Hepatocyte (in vitro differentiated cells): ENCODE results near the gene GAP43. TPM values are rescaled to one million over a fixed set of nuclear protein-coding genes. Genes with fewer than 3 reads are reported as not detected.

Experiments used
- DNase-seq: peaks from one replicate; pipeline ENCODE4 v3.0.0-alpha.2; 2016; ENCODE audit warnings: low spot score
- H2AFZ ChIP-seq: fragments of 200-600 bp; sonication (generic); 2 replicates; pipeline ENCODE4 v1.6.0; 2016; ENCODE audit warnings: antibody characterized with exemption, mild to moderate bottlenecking
- H3K27ac ChIP-seq: fragments of 200-600 bp; sonication (generic); 2 replicates; pipeline ENCODE4 v1.5.1; 2016; ENCODE audit warnings: mild to moderate bottlenecking
- H3K27me3 ChIP-seq: fragments of 200-600 bp; sonication (generic); 2 replicates; pipeline ENCODE4 v1.6.1; 2016
- H3K36me3 ChIP-seq: fragments of 200-600 bp; sonication (generic); replicated peaks from 2 replicates; pipeline ENCODE4 v1.5.1; 2016; ENCODE audit warnings: low read depth; ENCODE audit not compliant: insufficient read depth
- H3K4me1 ChIP-seq: fragments of 200-600 bp; sonication (generic); 2 replicates; pipeline ENCODE4 v1.5.1; 2016; ENCODE audit warnings: mild to moderate bottlenecking, moderate library complexity; ENCODE audit not compliant: insufficient read depth
- H3K4me2 ChIP-seq: fragments of 200-600 bp; sonication (generic); 2 replicates; pipeline ENCODE4 v1.6.0; 2016
- H3K4me3 ChIP-seq: fragments of 200-600 bp; sonication (generic); 2 replicates; pipeline ENCODE4 v1.5.1; 2016; ENCODE audit warnings: mild to moderate bottlenecking
- H3K79me2 ChIP-seq: fragments of 200-600 bp; sonication (generic); 2 replicates; pipeline ENCODE4 v1.6.0; 2017; ENCODE audit warnings: mild to moderate bottlenecking
- H3K9me2 ChIP-seq: fragments of 200-600 bp; sonication (generic); replicated peaks from 2 replicates; pipeline ENCODE4 v1.6.0; 2017; ENCODE audit warnings: mild to moderate bottlenecking; ENCODE audit not compliant: insufficient read depth
- H3K9me3 ChIP-seq: fragments of 200-600 bp; sonication (generic); 2 replicates; pipeline ENCODE4 v1.5.1; 2016; ENCODE audit warnings: low read depth, mild to moderate bottlenecking
- H4K20me1 ChIP-seq: fragments of 200-600 bp; sonication (generic); 2 replicates; pipeline ENCODE4 v1.6.0; 2016; ENCODE audit warnings: mild to moderate bottlenecking; ENCODE audit not compliant: insufficient read depth, poor library complexity, severe bottlenecking
- CTCF ChIP-seq: fragments of 200-600 bp; sonication (generic); IDR thresholded peaks from 2 replicates; pipeline ENCODE4 v1.5.1; 2016; ENCODE audit warnings: antibody characterized with exemption, mild to moderate bottlenecking; ENCODE audit not compliant: poor library complexity
- EZH2 ChIP-seq: fragments of 200-600 bp; sonication (generic); IDR thresholded peaks from 2 replicates; pipeline ENCODE4 v1.6.1; 2016; ENCODE audit warnings: antibody characterized with exemption, mild to moderate bottlenecking, borderline replicate concordance
- EZH2phosphoT487 ChIP-seq: fragments of 200-600 bp; sonication (generic); IDR thresholded peaks from one replicate; pipeline ENCODE4 v1.6.1; 2018; ENCODE audit warnings: antibody characterized with exemption, mild to moderate bottlenecking, low read depth, moderate library complexity; ENCODE audit not compliant: unreplicated experiment, severe bottlenecking
- WGBS: methylation state at CpG from one replicate; pipeline ENCODE4 v1.1.6; 2016; ENCODE audit warnings: low lambda C conversion rate; ENCODE audit errors: missing lambda C conversion rate; 5-methylcytosine and 5-hydroxymethylcytosine counted together
- polyA plus RNA-seq: library from polyadenylated mRNA; unstranded; fragments of >200 nt; fragmentation: Nextera tagmentation; extraction: Ambion mirVana; gene quantifications from 2 replicates; pipeline ENCODE4 v1.2.1, GENCODE V29; 2016
- total RNA-seq: library from RNA; depleted of rRNA; stranded (reverse); fragments of >200 nt; gene quantifications from 2 replicates; pipeline ENCODE4 v1.2.3, GENCODE V29; 2014

Gene GAP43
- total and polyA plus RNA-seq, 2 experiments from 2014 or later: 0.60 to 0.81 TPM

GRCh38 chr3:115708540-115708939 lies 85.2 kb downstream of the GAP43 start:
- Histone ChIP-seq H3K4me3 (no peak overlapping the region), H4K20me1 (no peaks in the 10 kb centered on the region), H3K4me1 (no peaks in the 10 kb centered on the region), H3K79me2 (no peaks in the 10 kb centered on the region), H3K27me3 (no peaks in the 10 kb centered on the region), H3K36me3 (no peaks in the 10 kb centered on the region), H2AFZ (no peak overlapping the region), H3K4me2 (no peak overlapping the region), H3K9me2 (no peaks in the 10 kb centered on the region), H3K27ac (no peak overlapping the region), H3K9me3 (no peaks in the 10 kb centered on the region)
- WGBS: 77% methylated on average over 2 of the region's 2 CpGs
- no peak for TF ChIP-seq EZH2phosphoT487
- TF ChIP-seq EZH2: no peak
- no peak for DNase-seq

GRCh38 chr3:115709093-115709492 lies 85.8 kb downstream of the GAP43 start:
- Histone ChIP-seq H3K9me2 (no peaks in the 10 kb centered on the region), H3K27ac (no peak overlapping the region), H3K9me3 (no peaks in the 10 kb centered on the region), H3K4me2 (no peak overlapping the region), H3K4me3 (no peak overlapping the region), H3K4me1 (no peaks in the 10 kb centered on the region), H3K27me3 (no peaks in the 10 kb centered on the region), H4K20me1 (no peaks in the 10 kb centered on the region), H3K79me2 (no peaks in the 10 kb centered on the region), H2AFZ (no peak overlapping the region), H3K36me3 (no peaks in the 10 kb centered on the region)
- 72% methylated on average over 3 of the region's 3 CpGs for WGBS
- no peak for DNase-seq
- no peak for TF ChIP-seq EZH2phosphoT487
- no peak for TF ChIP-seq EZH2
- no peak for TF ChIP-seq CTCF

- H2AFZ ChIP-seq: no peak overlapping the region
- 70% methylated on average over 3 of the region's 3 CpGs for WGBS
Measured at GRCh38 chr3:115709931-115710330, 86.6 kb downstream of the GAP43 start.

GRCh38 chr3:115710799-115711198 lies 87.5 kb downstream of the GAP43 start:
- WGBS: 77% methylated on average over 2 of the region's 2 CpGs
- Histone ChIP-seq H3K4me2 (no peak overlapping the region), H3K4me3 (no peak overlapping the region)

More at GRCh38 chr3:115709931-115710330, 86.6 kb downstream of the GAP43 start:
- H3K36me3 ChIP-seq: no peaks in the 10 kb centered on the region
- no peaks in the 10 kb centered on the region for H3K79me2 ChIP-seq
- H3K4me1 ChIP-seq: no peaks in the 10 kb centered on the region
- DNase-seq: no peak
- no peaks in the 10 kb centered on the region for H4K20me1 ChIP-seq
- no peak overlapping the region for H3K27ac ChIP-seq
- no peaks in the 10 kb centered on the region for H3K27me3 ChIP-seq
- no peaks in the 10 kb centered on the region for H3K9me2 ChIP-seq
- H3K9me3 ChIP-seq: no peaks in the 10 kb centered on the region
- no peak overlapping the region for H3K4me3 ChIP-seq
- TF ChIP-seq EZH2phosphoT487: no peak
- no peak for TF ChIP-seq EZH2
- no peak for TF ChIP-seq CTCF
- no peak overlapping the region for H3K4me2 ChIP-seq

More at GRCh38 chr3:115710799-115711198, 87.5 kb downstream of the GAP43 start:
- no peaks in the 10 kb centered on the region for H3K27me3 ChIP-seq
- H4K20me1 ChIP-seq: no peaks in the 10 kb centered on the region
- TF ChIP-seq CTCF (no peak), EZH2 (no peak), EZH2phosphoT487 (no peak)
- H2AFZ ChIP-seq: no peak overlapping the region
- no peaks in the 10 kb centered on the region for H3K9me2 ChIP-seq
- H3K27ac ChIP-seq: no peak overlapping the region
- no peak for DNase-seq
- no peaks in the 10 kb centered on the region for H3K4me1 ChIP-seq
- no peaks in the 10 kb centered on the region for H3K9me3 ChIP-seq
- H3K36me3 ChIP-seq: no peaks in the 10 kb centered on the region
- no peaks in the 10 kb centered on the region for H3K79me2 ChIP-seq
